Measurements from ENCODE around the gene FOLR2.

The FOLR2 gene

GRCh38 chr11:72224564-72225410 is 8.2 kb downstream of the FOLR2 start, which contains the start of gene INPPL1:
INPPL1 (plus strand) TSS chr11:72224767; CDS start chr11:72224985, 218 bp downstream.
- peaks cover 37% of the 10 kb centered on the region for H3K4me1 ChIP-seq (ENCODE audit: control insufficient read depth, insufficient read depth, low read length)
- peak within 1 kb of the TSS; percentile 93 for H3K27ac ChIP-seq (ENCODE audit: low read length)
- H3K4me3 ChIP-seq (ENCODE audit: low read length in 2 of 2) = peak within 1 kb of the TSS; percentile 89 to 94
- no peaks in the 10 kb centered on the region for H3K27me3 ChIP-seq (ENCODE audit: control insufficient read depth in 1 of 2, insufficient read depth in 2 of 2, low read length in 2 of 2)
- H3K9me3 ChIP-seq (ENCODE audit: control insufficient read depth in 2 of 2, low read length in 2 of 2) = no peaks in the 10 kb centered on the region
- peak within 1 kb of the TSS; percentile 85 to 95 for H3K9ac ChIP-seq (ENCODE audit: low read length in 2 of 2)
- H3K36me3 ChIP-seq (ENCODE audit: control insufficient read depth in 2 of 2, insufficient read depth in 2 of 2, low read length in 2 of 2) = peaks cover 10 to 18% of the 10 kb centered on the region in 2 donors

- H3K27ac ChIP-seq (ENCODE audit: low read length) = peak overlapping the region; percentile 46
- H3K9ac ChIP-seq (ENCODE audit: low read length in 2 of 2) = peak overlapping the region; percentile 74 to 95
- H3K36me3 ChIP-seq (ENCODE audit: control insufficient read depth in 2 of 2, insufficient read depth in 2 of 2, low read length in 2 of 2) = peaks cover 17 to 25% of the 10 kb centered on the region in 2 donors
- no peaks in the 10 kb centered on the region for H3K27me3 ChIP-seq (ENCODE audit: control insufficient read depth in 1 of 2, insufficient read depth in 2 of 2, low read length in 2 of 2)
- H3K9me3 ChIP-seq (ENCODE audit: control insufficient read depth in 2 of 2, low read length in 2 of 2) = no peaks in the 10 kb centered on the region
- peak overlapping the region; percentile 65 to 89 for H3K4me3 ChIP-seq (ENCODE audit: low read length in 2 of 2)
- H3K4me1 ChIP-seq (ENCODE audit: control insufficient read depth, insufficient read depth, low read length) = peaks cover 37% of the 10 kb centered on the region
Measured at GRCh38 chr11:72225411-72225951, 8.9 kb downstream of the FOLR2 start.

- no peaks in the 10 kb centered on the region for H3K9me3 ChIP-seq (ENCODE audit: control insufficient read depth in 2 of 2, low read length in 2 of 2)
- peaks cover 37% of the 10 kb centered on the region for H3K4me1 ChIP-seq (ENCODE audit: control insufficient read depth, insufficient read depth, low read length)
- H3K36me3 ChIP-seq (ENCODE audit: control insufficient read depth in 2 of 2, insufficient read depth in 2 of 2, low read length in 2 of 2) = peaks cover 28 to 37% of the 10 kb centered on the region in 2 donors
- no peaks in the 10 kb centered on the region for H3K27me3 ChIP-seq (ENCODE audit: control insufficient read depth in 1 of 2, insufficient read depth in 2 of 2, low read length in 2 of 2)
- H3K9ac ChIP-seq (ENCODE audit: low read length in 2 of 2) = peak overlapping the region in 1 of 2 donors; percentile 1
- no peak overlapping the region for H3K4me3 ChIP-seq (ENCODE audit: low read length in 2 of 2)
- H3K27ac ChIP-seq (ENCODE audit: low read length) = no peak overlapping the region
Measured at GRCh38 chr11:72226701-72227100, 10.1 kb downstream of the FOLR2 start.

GRCh38 chr11:72227316-72228228 is 11.0 kb downstream of the FOLR2 start:
- Histone ChIP-seq H3K9ac (ENCODE audit: low read length in 2 of 2) (peak overlapping the region in 1 of 2 donors; percentile 36), H3K27me3 (ENCODE audit: control insufficient read depth in 1 of 2, insufficient read depth in 2 of 2, low read length in 2 of 2) (no peaks in the 10 kb centered on the region), H3K4me3 (ENCODE audit: low read length in 2 of 2) (no peak overlapping the region), H3K27ac (ENCODE audit: low read length) (no peak overlapping the region), H3K4me1 (ENCODE audit: control insufficient read depth, insufficient read depth, low read length) (peaks cover 30% of the 10 kb centered on the region), H3K9me3 (ENCODE audit: control insufficient read depth in 2 of 2, low read length in 2 of 2) (no peaks in the 10 kb centered on the region), H3K36me3 (ENCODE audit: control insufficient read depth in 2 of 2, insufficient read depth in 2 of 2, low read length in 2 of 2) (peaks cover 37 to 44% of the 10 kb centered on the region in 2 donors)

- peaks cover 27% of the 10 kb centered on the region for H3K4me1 ChIP-seq (ENCODE audit: control insufficient read depth, insufficient read depth, low read length)
- peak overlapping the region in 1 of 2 donors; percentile 21 for H3K9ac ChIP-seq (ENCODE audit: low read length in 2 of 2)
- H3K27me3 ChIP-seq (ENCODE audit: control insufficient read depth in 1 of 2, insufficient read depth in 2 of 2, low read length in 2 of 2) = no peaks in the 10 kb centered on the region
- no peaks in the 10 kb centered on the region for H3K9me3 ChIP-seq (ENCODE audit: control insufficient read depth in 2 of 2, low read length in 2 of 2)
- peaks cover 45 to 52% of the 10 kb centered on the region in 2 donors for H3K36me3 ChIP-seq (ENCODE audit: control insufficient read depth in 2 of 2, insufficient read depth in 2 of 2, low read length in 2 of 2)
- H3K27ac ChIP-seq (ENCODE audit: low read length) = no peak overlapping the region
- H3K4me3 ChIP-seq (ENCODE audit: low read length in 2 of 2) = no peak overlapping the region
Measured at GRCh38 chr11:72228229-72228843, 11.7 kb downstream of the FOLR2 start.

- H3K4me3 ChIP-seq (ENCODE audit: low read length in 2 of 2) = no peak overlapping the region
- no peak overlapping the region for H3K27ac ChIP-seq (ENCODE audit: low read length)
- no peaks in the 10 kb centered on the region for H3K9me3 ChIP-seq (ENCODE audit: control insufficient read depth in 2 of 2, low read length in 2 of 2)
- H3K4me1 ChIP-seq (ENCODE audit: control insufficient read depth, insufficient read depth, low read length) = peaks cover 30% of the 10 kb centered on the region
- H3K36me3 ChIP-seq (ENCODE audit: control insufficient read depth in 2 of 2, insufficient read depth in 2 of 2, low read length in 2 of 2) = peaks cover 50 to 57% of the 10 kb centered on the region in 2 donors
- H3K27me3 ChIP-seq (ENCODE audit: control insufficient read depth in 1 of 2, insufficient read depth in 2 of 2, low read length in 2 of 2) = no peaks in the 10 kb centered on the region
- H3K9ac ChIP-seq (ENCODE audit: low read length in 2 of 2) = no peak overlapping the region
Measured at GRCh38 chr11:72228844-72229231, 12.2 kb downstream of the FOLR2 start.

- no peak overlapping the region for H3K9ac ChIP-seq (ENCODE audit: low read length in 2 of 2)
- H3K27me3 ChIP-seq (ENCODE audit: control insufficient read depth in 1 of 2, insufficient read depth in 2 of 2, low read length in 2 of 2) = no peaks in the 10 kb centered on the region
- peaks cover 34% of the 10 kb centered on the region for H3K4me1 ChIP-seq (ENCODE audit: control insufficient read depth, insufficient read depth, low read length)
- no peaks in the 10 kb centered on the region for H3K9me3 ChIP-seq (ENCODE audit: control insufficient read depth in 2 of 2, low read length in 2 of 2)
- no peak overlapping the region for H3K27ac ChIP-seq (ENCODE audit: low read length)
- peaks cover 56 to 63% of the 10 kb centered on the region in 2 donors for H3K36me3 ChIP-seq (ENCODE audit: control insufficient read depth in 2 of 2, insufficient read depth in 2 of 2, low read length in 2 of 2)
- no peak overlapping the region for H3K4me3 ChIP-seq (ENCODE audit: low read length in 2 of 2)
Measured at GRCh38 chr11:72229336-72229924, 12.8 kb downstream of the FOLR2 start.

GRCh38 chr11:72229925-72230763 is 13.6 kb downstream of the FOLR2 start:
- H3K9ac ChIP-seq (ENCODE audit: low read length in 2 of 2) = no peak overlapping the region
- peaks cover 33% of the 10 kb centered on the region for H3K4me1 ChIP-seq (ENCODE audit: control insufficient read depth, insufficient read depth, low read length)
- peaks cover 63 to 70% of the 10 kb centered on the region in 2 donors for H3K36me3 ChIP-seq (ENCODE audit: control insufficient read depth in 2 of 2, insufficient read depth in 2 of 2, low read length in 2 of 2)
- H3K27me3 ChIP-seq (ENCODE audit: control insufficient read depth in 1 of 2, insufficient read depth in 2 of 2, low read length in 2 of 2) = no peaks in the 10 kb centered on the region
- H3K9me3 ChIP-seq (ENCODE audit: control insufficient read depth in 2 of 2, low read length in 2 of 2) = no peaks in the 10 kb centered on the region
- no peak overlapping the region for H3K4me3 ChIP-seq (ENCODE audit: low read length in 2 of 2)
- H3K27ac ChIP-seq (ENCODE audit: low read length) = no peak overlapping the region

GRCh38 chr11:72230764-72231365 is 14.3 kb downstream of the FOLR2 start:
- peaks cover 33% of the 10 kb centered on the region for H3K4me1 ChIP-seq (ENCODE audit: control insufficient read depth, insufficient read depth, low read length)
- no peaks in the 10 kb centered on the region for H3K27me3 ChIP-seq (ENCODE audit: control insufficient read depth in 1 of 2, insufficient read depth in 2 of 2, low read length in 2 of 2)
- no peak overlapping the region for H3K4me3 ChIP-seq (ENCODE audit: low read length in 2 of 2)
- no peaks in the 10 kb centered on the region for H3K9me3 ChIP-seq (ENCODE audit: control insufficient read depth in 2 of 2, low read length in 2 of 2)
- H3K36me3 ChIP-seq (ENCODE audit: control insufficient read depth in 2 of 2, insufficient read depth in 2 of 2, low read length in 2 of 2) = peaks cover 68 to 70% of the 10 kb centered on the region in 2 donors
- no peak overlapping the region for H3K27ac ChIP-seq (ENCODE audit: low read length)
- no peak overlapping the region for H3K9ac ChIP-seq (ENCODE audit: low read length in 2 of 2)
